ENCODE results near the gene ASF1A.

ASF1A gene

DNA sequence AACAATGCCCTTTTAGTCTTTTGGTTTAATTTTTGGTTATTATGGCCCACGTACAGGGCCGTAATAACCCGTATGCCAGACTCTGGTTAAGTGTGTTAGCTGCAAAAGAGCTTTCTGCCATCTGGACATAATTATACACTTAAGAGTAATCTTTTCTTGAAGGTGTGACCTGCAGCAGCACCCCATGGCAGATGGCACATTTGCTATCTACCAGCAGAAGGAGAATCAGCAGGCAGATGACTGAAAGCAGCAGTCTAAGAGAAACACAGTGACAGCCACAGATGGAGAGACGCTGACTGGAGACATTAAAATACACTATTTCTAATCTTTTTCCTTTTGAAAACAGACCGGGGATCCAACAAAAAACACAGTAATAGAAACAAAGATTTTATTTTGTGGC, 18.7 kb downstream of the ASF1A start:
- no peak for DNase-seq (ENCODE audit: low read depth in 1 of 2, low spot score in 1 of 2)

DNA sequence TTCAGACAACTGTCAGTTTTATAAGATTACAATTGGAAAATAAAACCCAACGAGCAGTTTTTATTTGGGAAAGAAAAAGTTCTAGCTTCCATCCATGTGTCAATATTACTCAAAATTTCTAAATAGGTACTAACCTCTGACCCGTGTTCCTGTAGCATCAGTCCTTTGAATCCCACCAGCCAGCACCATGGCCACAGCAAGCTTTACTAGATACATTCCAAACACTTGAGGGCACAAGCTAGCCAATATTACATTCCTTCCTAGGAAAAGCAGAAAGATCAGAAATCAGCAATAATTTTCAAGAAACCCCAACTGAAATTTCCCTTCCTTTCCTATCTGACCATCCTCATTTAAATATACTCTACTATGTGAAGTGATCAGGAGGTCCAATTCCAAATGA, 19.2 kb downstream of the ASF1A start:
- no peak for DNase-seq (ENCODE audit: low read depth in 1 of 2, low spot score in 1 of 2)

GRCh38 chr6:118914598-118914997, 20.6 kb downstream of the ASF1A start:
- DNase-seq (ENCODE audit: low read depth in 1 of 2, low spot score in 1 of 2): no peak

DNA sequence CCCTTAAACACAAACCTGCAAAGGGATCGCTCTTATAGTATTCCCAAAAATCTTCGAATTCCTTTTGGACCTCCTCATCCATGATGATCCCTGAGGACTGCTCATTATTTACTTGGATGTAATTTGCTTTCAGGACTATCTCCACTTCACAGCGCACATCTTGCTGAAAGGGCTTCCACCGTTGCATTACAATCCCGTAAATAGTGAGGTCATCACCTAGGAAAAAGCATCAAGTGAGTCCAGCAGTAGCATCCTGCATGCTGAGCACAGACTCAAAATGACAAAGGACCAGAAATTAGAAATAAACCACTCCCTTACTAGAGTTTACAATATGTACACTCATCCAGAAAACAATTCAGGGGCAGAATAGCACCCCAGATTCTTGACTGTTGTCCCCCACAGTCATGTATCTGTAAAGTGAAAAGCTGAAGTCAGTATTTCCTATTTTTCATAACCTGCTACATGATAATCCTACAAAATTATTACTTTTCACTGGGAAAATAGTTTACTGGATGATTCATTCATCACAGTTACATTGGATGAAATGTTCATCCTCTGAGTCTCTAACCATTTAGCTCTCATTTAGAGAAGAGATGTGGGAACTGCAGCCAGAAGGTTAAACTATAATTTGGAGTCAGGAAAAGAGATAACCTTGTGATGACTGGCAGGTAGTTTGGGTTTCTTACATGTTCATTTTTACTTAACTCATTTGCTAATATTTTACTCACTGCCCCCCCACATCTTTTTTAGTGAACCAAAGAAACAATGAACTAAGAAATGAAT, 23.8 kb downstream of the ASF1A start:
- DNase-seq (ENCODE audit: low read depth in 1 of 2, low spot score in 1 of 2): no peak

- no peak for DNase-seq (ENCODE audit: low read depth in 1 of 2, low spot score in 1 of 2)
These were observed 24.4 kb downstream of the ASF1A start for GRCh38 chr6:118918329-118918725.

DNA sequence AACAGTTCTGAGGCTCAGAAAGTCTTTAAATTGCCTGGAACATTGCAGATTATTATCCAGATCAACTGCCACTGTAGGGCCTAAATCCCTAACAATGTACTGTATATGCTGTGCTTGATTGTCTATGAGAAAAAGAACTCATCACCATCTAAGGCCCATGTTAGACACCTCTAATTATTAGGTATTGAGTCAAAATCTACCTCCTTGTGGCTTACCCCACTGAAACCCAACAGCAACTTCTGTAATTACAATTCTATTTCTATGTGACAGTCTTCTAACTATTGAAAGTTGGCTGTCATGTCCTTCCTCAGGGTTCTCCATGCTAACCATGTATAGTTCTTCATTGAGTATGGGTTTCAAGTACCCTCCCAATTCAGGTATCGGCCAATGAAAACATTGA, 27.1 kb downstream of the ASF1A start:
- DNase-seq (ENCODE audit: low read depth in 1 of 2, low spot score in 1 of 2): no peak

- DNase-seq (ENCODE audit: low read depth in 1 of 2, low spot score in 1 of 2): no peak
These were observed 29.1 kb downstream of the ASF1A start for GRCh38 chr6:118923035-118923434.

- DNase-seq (ENCODE audit: low read depth in 1 of 2, low spot score in 1 of 2): no peak
These were observed 36.7 kb downstream of the ASF1A start for GRCh38 chr6:118930680-118931079.

GRCh38 chr6:118931436-118931835, 37.5 kb downstream of the ASF1A start:
- DNase-seq (ENCODE audit: low read depth in 1 of 2, low spot score in 1 of 2): no peak

DNA sequence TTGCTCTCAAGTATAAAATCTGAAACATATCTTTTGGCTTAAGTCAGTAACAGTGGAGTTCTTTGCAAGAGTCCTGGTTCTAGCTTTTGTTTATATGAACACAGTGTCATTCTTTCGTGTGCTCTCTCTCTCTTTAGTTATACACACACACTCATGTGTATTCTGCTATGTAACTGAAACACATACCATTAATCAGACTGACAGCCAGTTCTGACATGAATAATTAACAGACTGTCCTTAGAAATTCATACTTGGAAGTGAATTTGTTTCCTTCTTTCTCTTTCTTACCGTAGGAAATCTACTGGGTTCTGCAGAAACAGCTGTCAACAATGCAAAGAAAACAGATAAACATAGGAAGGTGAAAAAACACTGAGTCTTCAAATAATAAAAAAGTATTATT, 38.5 kb downstream of the ASF1A start:
- DNase-seq (ENCODE audit: low read depth in 1 of 2, low spot score in 1 of 2): no peak

- no peak for DNase-seq (ENCODE audit: low read depth in 1 of 2, low spot score in 1 of 2)
These were observed 40.0 kb downstream of the ASF1A start for GRCh38 chr6:118933855-118934460.

DNA sequence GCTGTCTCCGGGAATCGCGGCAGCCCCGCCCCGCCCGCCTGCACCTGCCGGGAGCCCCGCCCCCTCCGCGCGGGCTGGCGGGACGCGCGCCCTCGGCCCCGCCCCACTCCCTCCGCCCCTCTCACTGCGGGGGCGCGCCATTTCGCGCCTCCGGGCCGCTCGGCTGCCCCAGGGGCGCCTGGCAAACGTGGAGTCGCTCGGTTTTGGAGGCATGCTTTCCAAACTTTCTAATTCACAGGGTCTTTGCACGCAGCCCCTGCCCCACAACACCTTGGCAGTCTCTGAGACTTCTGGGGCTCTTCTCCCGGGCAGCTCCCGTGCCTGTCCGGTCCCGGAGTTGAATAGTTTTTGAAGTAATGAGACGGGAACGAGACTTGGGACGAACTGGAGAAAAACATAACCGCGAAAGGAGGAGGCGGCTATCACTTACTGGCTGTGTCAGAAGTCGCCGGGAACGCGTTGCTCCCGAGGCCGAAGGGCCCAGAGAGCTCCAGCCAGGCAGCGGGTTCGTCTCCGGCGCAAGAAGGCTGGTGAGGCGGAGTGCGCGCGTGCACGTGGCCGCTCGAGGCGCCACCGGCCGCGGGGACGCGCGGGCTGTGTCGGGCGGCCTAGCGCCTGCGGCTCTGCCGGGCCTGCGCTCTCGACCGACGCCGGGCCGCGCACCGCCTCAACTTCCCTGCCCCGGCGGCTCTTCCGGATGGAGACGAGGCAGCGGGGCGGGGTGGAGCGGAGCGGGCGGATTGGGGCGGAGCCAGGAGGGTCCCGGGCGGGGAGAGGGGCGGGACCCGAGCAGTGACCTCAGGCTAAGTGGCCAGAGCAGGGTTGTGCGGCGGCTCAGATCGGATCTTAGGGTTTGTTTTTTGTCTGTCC, 40.7 kb downstream of the ASF1A start, which contains the start of gene MCM9:
MCM9 (minus strand) TSS at position 699 of the 870 bp plus-strand sequence. CDS start 3,436 bp downstream, outside the sequence.
- DNase-seq (ENCODE audit: low read depth in 1 of 2, low spot score in 1 of 2): peak; percentile 73 to 76

- no peak for DNase-seq (ENCODE audit: low read depth in 1 of 2, low spot score in 1 of 2)
These were observed 41.3 kb downstream of the ASF1A start for GRCh38 chr6:118935331-118935668.

GRCh38 chr6:118935978-118936703, 42.2 kb downstream of the ASF1A start:
- no peak for DNase-seq (ENCODE audit: low read depth in 1 of 2, low spot score in 1 of 2)

GRCh38 chr6:118939683-118940082, 45.7 kb downstream of the ASF1A start:
- DNase-seq (ENCODE audit: low read depth in 1 of 2, low spot score in 1 of 2): no peak

DNA sequence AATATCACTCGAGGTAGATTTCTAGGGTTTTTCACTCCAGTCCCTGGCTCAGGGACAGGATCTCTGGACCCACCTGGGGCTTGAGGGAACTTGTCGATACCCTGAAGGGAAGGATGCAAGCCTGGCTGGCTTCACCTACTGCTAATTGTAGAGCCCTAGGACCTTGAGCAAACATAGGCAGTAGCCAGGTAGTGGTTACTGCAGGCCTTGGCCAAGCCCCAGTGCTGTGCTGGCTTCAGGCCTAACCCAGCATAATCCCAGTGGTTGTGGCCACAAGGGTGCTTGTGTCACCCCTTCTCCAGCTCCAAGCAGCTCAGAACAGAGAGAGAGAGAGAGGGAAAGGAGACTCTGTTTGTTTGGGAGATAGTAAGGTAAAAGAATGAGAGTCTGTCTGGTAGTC, 46.8 kb downstream of the ASF1A start:
- DNase-seq (ENCODE audit: low read depth in 1 of 2, low spot score in 1 of 2): no peak

- DNase-seq (ENCODE audit: low read depth in 1 of 2, low spot score in 1 of 2): no peak
These were observed 51.3 kb downstream of the ASF1A start for GRCh38 chr6:118945217-118945616.

DNA sequence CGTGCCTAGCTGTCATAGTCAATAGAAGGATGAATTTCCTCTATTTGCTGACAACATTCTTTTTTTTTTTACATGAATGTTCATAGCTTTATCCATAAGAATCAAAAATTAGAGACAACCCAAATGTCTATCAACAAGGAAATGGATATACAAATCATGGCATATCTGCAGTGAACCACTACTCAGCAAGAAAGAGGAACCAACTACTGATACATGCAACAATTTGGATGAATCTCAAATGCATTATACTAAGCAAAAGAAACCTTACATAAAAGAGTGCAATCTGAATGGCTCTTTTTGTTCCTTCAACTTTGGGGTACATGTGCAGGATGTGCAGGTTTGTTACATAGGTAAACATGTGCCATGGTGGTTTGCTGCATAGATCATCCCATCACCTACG, 58.7 kb downstream of the ASF1A start:
- DNase-seq (ENCODE audit: low read depth in 1 of 2, low spot score in 1 of 2): no peak

- no peak for DNase-seq (ENCODE audit: low read depth in 1 of 2, low spot score in 1 of 2)
These were observed 59.4 kb downstream of the ASF1A start for GRCh38 chr6:118953391-118953790.

All from activated CD4-positive, alpha-beta T cell treated with anti-CD3 and anti-CD28 coated beads, Interleukin-2, amount 50 U/mL, for 24 hours (primary cell).